NCI-H748 treated with DMSO at 0.1 percent for 48 hours (cell line): ENCODE measurements around the gene C4orf36.
"Not testable (repeated sequence)": the region's sequence is repeated elsewhere in the genome, so short reads cannot be mapped to it uniquely, and the experiment has no call there.

Source experiments
- DNase-seq: peaks from one replicate; lab custom pipeline; 2025; lab: John Stamatoyannopoulos, UW

The C4orf36 gene

GRCh38 chr4:86917212-86918039 is 25.2 kb upstream of the C4orf36 start:
- DNase-seq = no peak

- DNase-seq = no peak
Observed at GRCh38 chr4:86916392-86916791, 24.2 kb upstream of the C4orf36 start.

- DNase-seq = no peak
Observed at GRCh38 chr4:86910820-86911684, 18.8 kb upstream of the C4orf36 start.

- DNase-seq = no peak
Observed at GRCh38 chr4:86910369-86910768, 18.1 kb upstream of the C4orf36 start.

- no peak for DNase-seq
Observed at GRCh38 chr4:86909546-86910295, 17.5 kb upstream of the C4orf36 start.

- no peak for DNase-seq
Observed at GRCh38 chr4:86908251-86908657, 16.0 kb upstream of the C4orf36 start.

- no peak for DNase-seq
Observed at GRCh38 chr4:86901864-86902263, 9.6 kb upstream of the C4orf36 start.

GRCh38 chr4:86898562-86898961 is 6.3 kb upstream of the C4orf36 start:
- DNase-seq = no peak

GRCh38 chr4:86896596-86896995 is 4.4 kb upstream of the C4orf36 start:
- DNase-seq = no peak

- peak; percentile 36 for DNase-seq
Observed at GRCh38 chr4:86895692-86896488, 3.7 kb upstream of the C4orf36 start.

- DNase-seq = no peak
Observed at GRCh38 chr4:86894455-86894854, 2.2 kb upstream of the C4orf36 start.

GRCh38 chr4:86893136-86893535 is 914 bp upstream of the C4orf36 start:
- DNase-seq = no peak

GRCh38 chr4:86892636-86892960 is 376 bp upstream of the C4orf36 start:
- peak; percentile 8 for DNase-seq

- no peak for DNase-seq
Observed at GRCh38 chr4:86890790-86891189, 1.4 kb downstream of the C4orf36 start.

GRCh38 chr4:86879641-86880040 is 12.6 kb downstream of the C4orf36 start:
- no peak for DNase-seq

- DNase-seq = no peak
Observed at GRCh38 chr4:86878640-86879039, 13.6 kb downstream of the C4orf36 start.

GRCh38 chr4:86876894-86877685 is 15.1 kb downstream of the C4orf36 start:
- DNase-seq = no peak

- DNase-seq = not testable (repeated sequence)
Observed at GRCh38 chr4:86875436-86875835, 16.8 kb downstream of the C4orf36 start.

GRCh38 chr4:86872135-86872534 is 20.1 kb downstream of the C4orf36 start:
- no peak for DNase-seq

- DNase-seq = no peak
Observed at GRCh38 chr4:86870442-86871069, 21.7 kb downstream of the C4orf36 start.
